GM12878 (cell line): ENCODE results near the gene MXI1. TPM values are rescaled to one million over a fixed set of nuclear protein-coding genes. Genes with fewer than 3 reads are reported as not detected.

Experiments used
- ATAC-seq: fragments of 200-7000 bp; cut with Tn5 transposase; 3 replicates; pipeline ENCODE4 v1.9.1; 2020; ENCODE audit warnings: mild to moderate bottlenecking, moderate library complexity
- BruUV-seq: library from RNA; stranded (reverse); fragments of 400-500 nt; replicated peaks from 2 replicates; lab custom pipeline; 2021; lab: Mats Ljungman, UMichigan
- CTCF ChIA-PET: fragments of 300-600 bp; sonication (Branson Sonifier 250); formaldehyde crosslinking; extraction: SDS; loops from one replicate; lab custom pipeline; 2021; ENCODE audit warnings: inconsistent platforms; lab: Yijun Ruan, JAX
- POLR2A ChIA-PET: fragments of 350-600 bp; formaldehyde crosslinking; extraction: SDS; loops from one replicate; lab custom pipeline; 2021; ENCODE audit warnings: inconsistent platforms; lab: Charles Lee
- RAD21 ChIA-PET: fragments of 300-600 bp; sonication (Branson Sonifier 250); formaldehyde crosslinking; loops from one replicate; lab custom pipeline; 2023; ENCODE audit warnings: antibody characterized with exemption; ENCODE audit not compliant: unreplicated experiment; lab: Charles Lee
- SMC1A ChIA-PET: fragments of 300-600 bp; sonication (Branson Sonifier 250); formaldehyde crosslinking; loops from one replicate; lab custom pipeline; 2023; ENCODE audit not compliant: unreplicated experiment, uncharacterized antibody; lab: Charles Lee
- DNase-seq: peaks from one replicate; pipeline ENCODE4 v3.0.0-alpha.2; 2011; ENCODE audit warnings: low read depth, low spot score
- FAIRE-seq: peaks from 3 replicates; lab custom pipeline; 2011; peaks lifted over from hg19 to GRCh38; lab: Jason Lieb, UNC
- H2AFZ ChIP-seq: 2 replicates; pipeline ENCODE4 v1.6.0; 2011; ENCODE audit warnings: low read depth, low read length, control low read depth; ENCODE audit not compliant: control insufficient read depth
- H3K27ac ChIP-seq: 2 replicates; pipeline ENCODE4 v1.5.1; 2011; ENCODE audit warnings: control low read depth; ENCODE audit not compliant: control insufficient read depth, insufficient read depth
- H3K27me3 ChIP-seq, 2 experiments: replicated peaks in 1 of 2; 2 replicates each; pipeline versions ENCODE4 v1.6.0 to v1.6.1; 2011; ENCODE audit warnings: low read length in 1 of 2; ENCODE audit not compliant: control insufficient read depth in 2 of 2, insufficient read depth in 2 of 2
- H3K36me3 ChIP-seq, 2 experiments: 2 replicates each; pipeline ENCODE4 v1.5.1; 2011; ENCODE audit warnings: low read length in 1 of 2; ENCODE audit not compliant: control insufficient read depth in 2 of 2, insufficient read depth in 2 of 2
- H3K4me1 ChIP-seq: 2 replicates; pipeline ENCODE4 v1.6.1; 2011; ENCODE audit warnings: mild to moderate bottlenecking, low read length, moderate library complexity, mixed read lengths; ENCODE audit not compliant: control insufficient read depth, insufficient read depth
- H3K4me2 ChIP-seq: 2 replicates; pipeline ENCODE4 v1.6.0; 2011; ENCODE audit warnings: control low read depth; ENCODE audit not compliant: control insufficient read depth, insufficient read depth
- H3K4me3 ChIP-seq: fragments of 200-600 bp; sonication (generic); 2 replicates; pipeline ENCODE4 v1.5.1; 2016
- H3K79me2 ChIP-seq: 2 replicates; pipeline ENCODE4 v1.6.0; 2011; ENCODE audit warnings: low read length; ENCODE audit not compliant: control insufficient read depth, insufficient read depth
- H3K9ac ChIP-seq: 2 replicates; pipeline ENCODE4 v1.8.0; 2011; ENCODE audit warnings: low read length, control low read depth, mixed read lengths; ENCODE audit not compliant: control insufficient read depth, insufficient read depth
- H3K9me3 ChIP-seq: replicated peaks from 3 replicates; pipeline ENCODE4 v1.5.1; 2011; ENCODE audit warnings: mild to moderate bottlenecking, low read length; ENCODE audit not compliant: control insufficient read depth, insufficient read depth
- H4K20me1 ChIP-seq: 2 replicates; pipeline ENCODE4 v1.6.0; 2011; ENCODE audit not compliant: control insufficient read depth, insufficient read depth
- ATF3 ChIP-seq: IDR thresholded peaks from 2 replicates; pipeline ENCODE4 v1.6.1; 2011; ENCODE audit warnings: low read depth, mild to moderate bottlenecking, low read length, moderate library complexity, borderline replicate concordance; ENCODE audit errors: extremely low read depth
- HCFC1 ChIP-seq: fragments of 150-350 bp; IDR thresholded peaks from 2 replicates; pipeline ENCODE4 v1.6.1; 2014; ENCODE audit warnings: low read length
- HDGF ChIP-seq: fragments of 450-650 bp; IDR thresholded peaks from 2 replicates; pipeline ENCODE4 v1.6.1; 2016; ENCODE audit warnings: antibody characterized with exemption
- MTA2 ChIP-seq: fragments of 450-650 bp; IDR thresholded peaks from 2 replicates; pipeline ENCODE4 v1.6.1; 2016; ENCODE audit warnings: low read depth, mild to moderate bottlenecking, moderate library complexity
- NFIC ChIP-seq: IDR thresholded peaks from 2 replicates; pipeline ENCODE4 v1.6.1; 2012; ENCODE audit warnings: low read depth, mild to moderate bottlenecking, inconsistent platforms, low read length, moderate library complexity
- PAX8 ChIP-seq: fragments of 450-650 bp; IDR thresholded peaks from 2 replicates; pipeline ENCODE4 v1.6.1; 2017; ENCODE audit warnings: mild to moderate bottlenecking, moderate library complexity
- RAD51 ChIP-seq: fragments of 450-650 bp; IDR thresholded peaks from 2 replicates; pipeline ENCODE4 v1.6.1; 2016; ENCODE audit warnings: moderate library complexity, mild to moderate bottlenecking, inconsistent platforms
- RELA ChIP-seq: fragments of 450-650 bp; IDR thresholded peaks from 2 replicates; pipeline ENCODE4 v1.8.0; 2014; ENCODE audit warnings: borderline replicate concordance; ENCODE audit not compliant: partially characterized antibody
- TCF3 ChIP-seq: IDR thresholded peaks from 2 replicates; pipeline ENCODE4 v1.6.1; 2012; ENCODE audit warnings: low read depth, mild to moderate bottlenecking, low read length, borderline replicate concordance; ENCODE audit not compliant: insufficient read depth
- ZSCAN29 ChIP-seq: fragments of 450-650 bp; IDR thresholded peaks from 2 replicates; pipeline ENCODE4 v1.6.1; 2017; ENCODE audit warnings: mild to moderate bottlenecking, moderate library complexity
- WGBS: methylation state at CpG from one replicate; pipeline ENCODE4 v1.1.6; 2016; ENCODE audit warnings: low lambda C conversion rate; ENCODE audit not compliant: insufficient replicate concordance, insufficient coverage; ENCODE audit errors: missing lambda C conversion rate; 5-methylcytosine and 5-hydroxymethylcytosine counted together
- in situ Hi-C: fragments of 300-500 bp; cut with MboI; formaldehyde crosslinking; loops from 9 replicates; pipeline ENCODE4 v1.14.3; 2018; ENCODE audit warnings: mixed read lengths
- intact Hi-C: fragments of 100-400 bp; cut with micrococcal nuclease; formaldehyde crosslinking; loops from one replicate; pipeline ENCODE4 v1.14.2; 2022; ENCODE audit not compliant: unreplicated experiment
- polyA plus RNA-seq, 11 experiments: library from polyadenylated mRNA; depleted of rRNA in 4 of 11; unstranded in 6 of 11; stranded (reverse) in 5 of 11; fragments of >200 nt; fragmentation: Nextera tagmentation in 4 of 11; fragmentation: Illumina TruSeq in 1 of 11; extraction: Ambion mirVana in 4 of 11; extraction: Trizol in 1 of 11; gene quantifications; 1 replicate in 1 of 11; 2 replicates in 10 of 11; pipeline versions ENCODE4 v1.2.1 to v1.2.3, GENCODE V29; 2011 to 2016; ENCODE audit warnings: inconsistent platforms in 2 of 11, missing spikeins in 2 of 11, low read depth in 1 of 11
- total RNA-seq, 4 experiments: library from RNA; depleted of rRNA in 3 of 4; stranded (reverse); fragments of >200 nt in 3 of 4; fragmentation: Illumina TruSeq in 1 of 4; extraction: Trizol in 1 of 4; gene quantifications; 2 replicates each; pipeline versions ENCODE4 v1.2.1 to v1.2.3, GENCODE V29; 2013 to 2021
- TF ChIP-seq, protein P1 (sequence below): IDR thresholded peaks from 2 replicates; pipeline ENCODE4 v1.6.1; 2012; ENCODE audit warnings: improper control_type of control experiment, low read depth, low read length; ENCODE audit not compliant: insufficient replicate concordance
- TF ChIP-seq, protein P2 (sequence below): fragments of 450-650 bp; formaldehyde crosslinking; IDR thresholded peaks from 2 replicates; pipeline ENCODE4 v1.4.0; 2020; ENCODE audit warnings: mild to moderate bottlenecking, moderate library complexity
- TF ChIP-seq, protein P3 (sequence below): IDR thresholded peaks from 2 replicates; pipeline ENCODE4 v1.6.1; 2012; ENCODE audit warnings: low read depth, low read length, improper control_type of control experiment

MXI1 gene
- total and polyA plus RNA-seq, 10 of the 15 experiments (the other 5 are each of a cell fraction or from before 2014, with no cell fraction given), result 0.23 to 8.0 (median 0.41) TPM

DNA sequence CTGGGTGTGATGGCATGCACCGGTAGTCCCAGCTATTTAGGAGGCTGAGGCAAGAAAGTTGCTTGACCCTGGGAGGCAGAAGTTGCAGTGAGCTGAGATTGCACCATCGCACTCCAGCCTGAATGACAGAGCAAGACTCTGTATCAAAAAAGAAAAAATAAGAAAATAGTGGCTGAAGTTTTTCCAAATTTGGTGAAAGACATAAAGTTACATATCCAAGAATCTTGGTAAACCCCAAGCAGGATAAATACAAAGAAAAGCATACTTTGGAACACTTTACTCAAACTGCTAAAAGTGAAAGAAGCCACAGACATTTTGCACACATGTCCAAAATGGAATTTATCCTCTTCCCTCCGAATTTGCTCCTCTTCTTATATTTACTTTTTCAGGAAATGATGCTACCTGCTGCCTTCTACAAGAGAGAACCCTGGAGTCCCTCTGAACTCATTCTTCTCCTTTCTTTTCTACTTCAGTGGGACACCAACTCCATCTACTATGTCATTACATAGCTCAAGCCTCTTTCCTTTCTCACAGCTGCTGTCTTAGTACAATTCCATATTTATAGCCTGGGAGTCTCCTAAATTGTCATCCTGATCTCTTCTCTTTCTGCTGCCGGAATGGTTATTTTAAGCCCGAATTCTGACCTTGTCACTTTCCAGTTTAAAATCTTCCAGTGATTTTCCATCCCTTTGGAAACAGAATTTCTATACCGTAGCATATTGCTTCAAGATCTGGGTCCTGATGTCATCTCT, 114.6 kb downstream of the MXI1 start:
- TF ChIP-seq ZSCAN29, result no peak
- TF ChIP-seq HDGF, result no peak
- TF ChIP-seq, protein P1, sequence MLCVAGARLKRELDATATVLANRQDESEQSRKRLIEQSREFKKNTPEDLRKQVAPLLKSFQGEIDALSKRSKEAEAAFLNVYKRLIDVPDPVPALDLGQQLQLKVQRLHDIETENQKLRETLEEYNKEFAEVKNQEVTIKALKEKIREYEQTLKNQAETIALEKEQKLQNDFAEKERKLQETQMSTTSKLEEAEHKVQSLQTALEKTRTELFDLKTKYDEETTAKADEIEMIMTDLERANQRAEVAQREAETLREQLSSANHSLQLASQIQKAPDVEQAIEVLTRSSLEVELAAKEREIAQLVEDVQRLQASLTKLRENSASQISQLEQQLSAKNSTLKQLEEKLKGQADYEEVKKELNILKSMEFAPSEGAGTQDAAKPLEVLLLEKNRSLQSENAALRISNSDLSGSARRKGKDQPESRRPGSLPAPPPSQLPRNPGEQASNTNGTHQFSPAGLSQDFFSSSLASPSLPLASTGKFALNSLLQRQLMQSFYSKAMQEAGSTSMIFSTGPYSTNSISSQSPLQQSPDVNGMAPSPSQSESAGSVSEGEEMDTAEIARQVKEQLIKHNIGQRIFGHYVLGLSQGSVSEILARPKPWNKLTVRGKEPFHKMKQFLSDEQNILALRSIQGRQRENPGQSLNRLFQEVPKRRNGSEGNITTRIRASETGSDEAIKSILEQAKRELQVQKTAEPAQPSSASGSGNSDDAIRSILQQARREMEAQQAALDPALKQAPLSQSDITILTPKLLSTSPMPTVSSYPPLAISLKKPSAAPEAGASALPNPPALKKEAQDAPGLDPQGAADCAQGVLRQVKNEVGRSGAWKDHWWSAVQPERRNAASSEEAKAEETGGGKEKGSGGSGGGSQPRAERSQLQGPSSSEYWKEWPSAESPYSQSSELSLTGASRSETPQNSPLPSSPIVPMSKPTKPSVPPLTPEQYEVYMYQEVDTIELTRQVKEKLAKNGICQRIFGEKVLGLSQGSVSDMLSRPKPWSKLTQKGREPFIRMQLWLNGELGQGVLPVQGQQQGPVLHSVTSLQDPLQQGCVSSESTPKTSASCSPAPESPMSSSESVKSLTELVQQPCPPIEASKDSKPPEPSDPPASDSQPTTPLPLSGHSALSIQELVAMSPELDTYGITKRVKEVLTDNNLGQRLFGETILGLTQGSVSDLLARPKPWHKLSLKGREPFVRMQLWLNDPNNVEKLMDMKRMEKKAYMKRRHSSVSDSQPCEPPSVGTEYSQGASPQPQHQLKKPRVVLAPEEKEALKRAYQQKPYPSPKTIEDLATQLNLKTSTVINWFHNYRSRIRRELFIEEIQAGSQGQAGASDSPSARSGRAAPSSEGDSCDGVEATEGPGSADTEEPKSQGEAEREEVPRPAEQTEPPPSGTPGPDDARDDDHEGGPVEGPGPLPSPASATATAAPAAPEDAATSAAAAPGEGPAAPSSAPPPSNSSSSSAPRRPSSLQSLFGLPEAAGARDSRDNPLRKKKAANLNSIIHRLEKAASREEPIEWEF, result no peak
- TF ChIP-seq RAD51, result no peak
- no peak for TF ChIP-seq MTA2
- TF ChIP-seq, protein P2, sequence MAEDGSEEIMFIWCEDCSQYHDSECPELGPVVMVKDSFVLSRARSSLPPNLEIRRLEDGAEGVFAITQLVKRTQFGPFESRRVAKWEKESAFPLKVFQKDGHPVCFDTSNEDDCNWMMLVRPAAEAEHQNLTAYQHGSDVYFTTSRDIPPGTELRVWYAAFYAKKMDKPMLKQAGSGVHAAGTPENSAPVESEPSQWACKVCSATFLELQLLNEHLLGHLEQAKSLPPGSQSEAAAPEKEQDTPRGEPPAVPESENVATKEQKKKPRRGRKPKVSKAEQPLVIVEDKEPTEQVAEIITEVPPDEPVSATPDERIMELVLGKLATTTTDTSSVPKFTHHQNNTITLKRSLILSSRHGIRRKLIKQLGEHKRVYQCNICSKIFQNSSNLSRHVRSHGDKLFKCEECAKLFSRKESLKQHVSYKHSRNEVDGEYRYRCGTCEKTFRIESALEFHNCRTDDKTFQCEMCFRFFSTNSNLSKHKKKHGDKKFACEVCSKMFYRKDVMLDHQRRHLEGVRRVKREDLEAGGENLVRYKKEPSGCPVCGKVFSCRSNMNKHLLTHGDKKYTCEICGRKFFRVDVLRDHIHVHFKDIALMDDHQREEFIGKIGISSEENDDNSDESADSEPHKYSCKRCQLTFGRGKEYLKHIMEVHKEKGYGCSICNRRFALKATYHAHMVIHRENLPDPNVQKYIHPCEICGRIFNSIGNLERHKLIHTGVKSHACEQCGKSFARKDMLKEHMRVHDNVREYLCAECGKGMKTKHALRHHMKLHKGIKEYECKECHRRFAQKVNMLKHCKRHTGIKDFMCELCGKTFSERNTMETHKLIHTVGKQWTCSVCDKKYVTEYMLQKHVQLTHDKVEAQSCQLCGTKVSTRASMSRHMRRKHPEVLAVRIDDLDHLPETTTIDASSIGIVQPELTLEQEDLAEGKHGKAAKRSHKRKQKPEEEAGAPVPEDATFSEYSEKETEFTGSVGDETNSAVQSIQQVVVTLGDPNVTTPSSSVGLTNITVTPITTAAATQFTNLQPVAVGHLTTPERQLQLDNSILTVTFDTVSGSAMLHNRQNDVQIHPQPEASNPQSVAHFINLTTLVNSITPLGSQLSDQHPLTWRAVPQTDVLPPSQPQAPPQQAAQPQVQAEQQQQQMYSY, result no peak
- TF ChIP-seq PAX8, result no peak
- TF ChIP-seq RELA, result no peak
- no peak for TF ChIP-seq ATF3
- no peak for TF ChIP-seq TCF3
- TF ChIP-seq HCFC1, result no peak
- TF ChIP-seq, protein P3, sequence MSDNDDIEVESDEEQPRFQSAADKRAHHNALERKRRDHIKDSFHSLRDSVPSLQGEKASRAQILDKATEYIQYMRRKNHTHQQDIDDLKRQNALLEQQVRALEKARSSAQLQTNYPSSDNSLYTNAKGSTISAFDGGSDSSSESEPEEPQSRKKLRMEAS, result no peak
- TF ChIP-seq NFIC, result no peak
- Histone ChIP-seq H3K9ac (no peak overlapping the region), H2AFZ (no peak overlapping the region), H3K4me1 (peaks cover 35% of the 10 kb centered on the region), H3K79me2 (no peaks in the 10 kb centered on the region), H4K20me1 (no peaks in the 10 kb centered on the region), H3K4me2 (no peak overlapping the region), H3K4me3 (no peak overlapping the region), H3K9me3 (no peaks in the 10 kb centered on the region; the same call in 1 of the 3 replicates), H3K27ac (no peak overlapping the region), H3K36me3 (no peaks in the 10 kb centered on the region), H3K27me3 (no peaks in the 10 kb centered on the region)
- CTCF ChIA-PET, result interaction anchor here (1.1 to 2.7 kb wide), 7 partner anchors 10 to 268 kb away, joined by 3 to 12 read pairs (median 6); partner anchors contain the start of gene SMNDC1
- DNase-seq (no peak), FAIRE-seq (no peak), ATAC-seq (no peak)
- WGBS, result 78% methylated on average over 6 of the region's 6 CpGs
- SMC1A ChIA-PET, result interaction anchor here (0.7 to 8.7 kb wide), 11 partner anchors 9 to 302 kb away, joined by 3 to 88 read pairs (median 7); no protein-coding TSS in a partner anchor
- RAD21 ChIA-PET, result interaction anchor here (1.9 to 8.1 kb wide), 4 partner anchors 9 to 33 kb away, joined by 4 to 122 read pairs (median 15); no protein-coding TSS in a partner anchor
- BruUV-seq, result no TSS peak
- in situ Hi-C loops (loop anchor here (25.0 kb wide), 1 partner anchor 1815 kb away; no protein-coding TSS in a partner anchor), intact Hi-C loops (no loop called here)
- POLR2A ChIA-PET, result interaction anchor here (1.1 to 3.8 kb wide), 4 partner anchors 15 to 182 kb away, joined by 3 to 14 read pairs (median 4); no protein-coding TSS in a partner anchor
